ENCODE measurements around the gene CAMK1D.
"Not testable (repeated sequence)": the region's sequence is repeated elsewhere in the genome, so short reads cannot be mapped to it uniquely, and the experiment has no call there.

CAMK1D gene

DNA sequence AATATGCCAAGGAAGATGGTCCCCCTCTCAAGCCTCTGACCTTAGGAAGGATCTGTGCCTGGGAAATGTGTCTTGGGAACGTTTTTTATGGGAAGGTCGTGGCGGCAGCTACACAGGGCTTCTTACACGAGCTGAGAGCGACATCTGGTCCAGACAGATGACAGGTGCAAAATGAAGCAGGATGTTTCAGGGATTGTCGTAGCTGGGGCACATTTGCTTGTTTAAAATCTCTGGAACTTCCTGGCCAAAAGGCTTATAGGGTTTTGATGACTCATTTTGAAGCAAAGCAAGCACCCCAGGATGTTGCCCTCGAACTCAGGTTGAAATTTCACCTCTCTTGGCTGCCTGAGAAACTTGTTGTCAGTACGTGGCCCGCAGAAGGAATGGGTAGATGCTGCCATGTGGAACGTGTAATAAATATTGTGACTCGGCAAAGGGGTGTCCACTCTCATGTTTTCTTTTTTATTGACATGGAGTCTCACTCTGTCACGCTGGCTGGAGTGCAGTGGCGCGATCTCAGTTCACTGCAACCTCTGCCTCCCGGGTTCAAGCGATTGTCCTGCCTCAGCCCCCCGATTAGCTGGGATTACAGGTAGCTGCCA, 117.5 kb downstream of the CAMK1D start:
- DNase-seq: peak; percentile 51

- no peak for DNase-seq
Measured at GRCh38 chr10:12469345-12469744, 120.0 kb downstream of the CAMK1D start.

GRCh38 chr10:12470719-12471118, 121.4 kb downstream of the CAMK1D start:
- DNase-seq: no peak

GRCh38 chr10:12471135-12471534, 121.8 kb downstream of the CAMK1D start:
- no peak for DNase-seq

GRCh38 chr10:12473491-12473890, 124.1 kb downstream of the CAMK1D start:
- DNase-seq: no peak

DNA sequence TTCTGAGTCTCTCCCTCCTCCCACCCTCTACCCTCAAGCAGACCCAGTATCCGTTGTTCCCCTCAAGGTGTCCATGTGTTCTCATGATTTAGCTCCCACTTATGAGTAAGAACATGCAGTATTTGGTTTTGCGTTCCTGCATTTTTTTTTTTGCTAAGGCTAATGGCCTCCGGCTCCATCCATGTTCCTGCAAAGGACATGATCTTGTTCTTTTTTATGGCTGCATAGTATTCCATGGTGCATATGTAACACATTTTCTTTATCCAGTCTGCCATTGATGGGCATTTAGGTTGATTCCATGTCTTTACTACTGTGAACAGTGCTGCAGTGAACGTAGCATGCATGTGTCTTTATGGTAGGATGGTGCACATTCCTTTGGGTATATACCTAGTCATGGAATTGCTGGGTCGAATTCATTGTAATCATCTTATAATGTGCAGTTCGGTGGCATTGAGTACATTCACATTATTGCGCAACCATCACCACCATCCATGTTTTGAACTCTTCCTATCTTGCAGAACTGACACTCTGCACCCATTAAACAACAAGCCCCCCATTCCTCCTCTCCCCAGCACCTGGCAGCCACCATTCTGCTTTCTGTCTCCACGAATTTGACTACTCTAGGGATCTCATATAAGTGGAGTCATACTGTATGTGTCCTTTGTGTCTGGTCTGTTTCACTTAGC, 125.5 kb downstream of the CAMK1D start:
- DNase-seq: no peak

DNA sequence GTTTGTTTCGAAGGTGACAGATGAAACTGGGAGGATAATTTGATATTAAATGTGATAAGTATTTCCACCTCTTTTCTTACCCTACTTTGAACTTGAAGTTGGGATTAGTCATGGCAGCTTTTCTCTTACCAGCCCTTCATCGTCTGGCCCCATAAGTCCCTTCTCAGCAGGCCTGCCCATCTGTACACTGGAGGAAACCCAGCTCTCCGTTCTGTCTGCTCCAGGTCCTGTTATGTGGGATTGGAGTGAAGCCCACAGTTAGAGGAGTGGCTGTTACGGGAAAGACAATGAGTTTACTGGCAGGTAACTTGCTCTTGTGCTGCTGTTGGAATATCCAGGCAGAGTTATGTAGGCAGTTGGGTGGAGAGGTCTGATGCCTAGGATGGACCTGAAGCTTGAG, 127.3 kb downstream of the CAMK1D start:
- DNase-seq: no peak

DNA sequence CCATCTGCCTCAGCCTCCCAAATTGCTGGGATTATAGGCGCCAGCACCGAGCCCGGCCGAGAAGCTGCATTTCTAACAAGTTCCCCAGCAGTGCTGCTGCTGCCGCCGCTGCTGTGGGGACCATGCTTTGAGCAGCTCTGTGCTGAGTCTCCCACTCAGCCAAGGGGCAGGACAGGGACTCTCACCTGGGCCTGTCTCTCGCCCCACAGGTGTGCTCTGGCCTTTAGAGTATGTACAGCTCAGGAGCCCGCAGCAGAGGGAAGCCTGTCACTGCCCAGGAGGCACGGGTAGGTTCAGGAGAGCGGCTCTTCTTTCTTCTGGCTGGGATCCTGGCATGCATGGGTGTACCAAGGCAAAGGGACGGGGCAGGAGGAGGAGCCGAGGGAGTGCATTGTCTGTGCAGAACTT, 130.1 kb downstream of the CAMK1D start:
- no peak for DNase-seq

DNA sequence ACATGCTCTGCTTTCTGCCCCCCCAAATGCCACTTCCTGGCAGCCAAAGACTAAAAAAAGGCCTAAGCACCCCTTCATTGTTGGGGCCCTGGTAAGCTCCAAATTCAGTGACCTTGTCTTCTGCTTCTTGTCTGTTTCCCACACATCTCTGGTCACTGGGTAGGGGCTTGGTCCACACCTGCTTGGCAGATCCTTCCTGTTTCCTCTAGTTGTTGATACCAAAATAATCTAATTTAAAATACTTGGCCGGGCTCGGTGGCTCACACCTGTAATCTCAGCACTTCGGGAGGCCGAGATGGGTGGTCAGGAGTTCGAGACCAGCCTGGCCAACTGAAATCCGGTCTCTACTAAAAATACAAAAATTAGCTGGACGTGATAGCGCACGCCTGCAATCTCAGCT, 130.6 kb downstream of the CAMK1D start:
- no peak for DNase-seq

GRCh38 chr10:12480440-12480839, 131.1 kb downstream of the CAMK1D start:
- DNase-seq: no peak

GRCh38 chr10:12481924-12482323, 132.6 kb downstream of the CAMK1D start:
- no peak for DNase-seq

DNA sequence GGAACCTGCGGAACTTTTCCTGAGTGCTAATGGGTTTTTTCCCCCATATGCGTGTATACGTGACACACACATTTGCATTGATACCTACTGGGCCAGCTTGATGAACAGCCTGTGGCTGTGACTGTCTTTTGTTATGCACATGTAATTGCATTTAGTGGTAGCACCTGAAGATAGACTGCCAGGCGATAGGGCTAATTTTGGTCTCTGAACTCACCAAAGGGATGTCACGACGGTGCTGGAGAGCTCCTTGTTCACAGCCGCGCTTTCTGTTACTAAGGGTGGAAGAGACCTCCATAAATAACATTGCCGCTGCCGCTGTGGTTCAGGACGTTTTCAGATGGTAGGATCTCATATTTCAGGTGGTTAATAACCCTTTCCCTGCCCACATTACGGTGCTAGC, 133.2 kb downstream of the CAMK1D start:
- no peak for DNase-seq

DNA sequence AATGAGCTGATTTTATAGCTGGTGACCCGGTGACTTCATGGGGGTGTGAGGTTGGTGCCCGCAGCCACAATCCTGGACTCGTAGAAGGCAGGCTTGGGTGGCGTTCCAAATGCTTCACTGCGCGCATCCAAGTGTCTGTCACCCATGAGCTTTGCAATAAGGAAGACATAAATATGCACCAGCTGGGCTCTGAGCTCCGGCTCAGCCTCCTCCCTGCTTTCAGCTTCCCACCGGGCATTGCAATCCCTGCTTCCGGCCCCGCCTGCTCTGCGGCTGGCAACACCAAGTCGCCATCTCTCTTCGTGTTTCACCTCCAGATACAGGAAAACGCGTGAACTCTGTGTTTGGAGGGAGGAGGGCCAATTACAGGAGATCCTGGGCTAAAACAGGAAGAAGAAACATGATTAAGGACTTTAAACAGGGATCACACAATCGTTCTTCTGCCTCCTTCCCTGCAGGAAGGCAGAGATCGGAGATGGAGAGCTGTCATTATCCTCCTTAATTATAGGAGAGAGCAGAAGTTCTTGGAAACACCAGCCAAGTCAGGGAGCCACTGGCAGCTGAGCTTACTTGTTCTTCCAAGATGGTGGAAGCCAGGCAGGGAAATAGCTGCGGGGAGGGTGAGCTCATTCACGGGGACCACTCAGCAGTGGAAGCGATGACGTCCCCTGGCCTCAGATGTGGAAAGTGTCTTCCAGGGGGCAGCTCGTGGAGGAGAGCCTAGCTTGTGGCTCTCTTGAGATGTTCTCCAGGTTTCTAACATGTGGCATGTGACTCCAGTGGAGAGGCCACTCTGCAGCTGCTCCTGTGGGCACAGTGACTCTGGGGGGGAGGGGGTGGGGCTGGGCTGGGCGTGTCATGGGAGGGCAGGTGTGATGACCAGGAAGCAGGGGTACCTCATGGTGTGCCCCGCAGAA, 134.9 kb downstream of the CAMK1D start:
- peak; percentile 45 for DNase-seq

- peak; percentile 42 for DNase-seq
Measured at GRCh38 chr10:12484941-12485805, 135.8 kb downstream of the CAMK1D start.

DNA sequence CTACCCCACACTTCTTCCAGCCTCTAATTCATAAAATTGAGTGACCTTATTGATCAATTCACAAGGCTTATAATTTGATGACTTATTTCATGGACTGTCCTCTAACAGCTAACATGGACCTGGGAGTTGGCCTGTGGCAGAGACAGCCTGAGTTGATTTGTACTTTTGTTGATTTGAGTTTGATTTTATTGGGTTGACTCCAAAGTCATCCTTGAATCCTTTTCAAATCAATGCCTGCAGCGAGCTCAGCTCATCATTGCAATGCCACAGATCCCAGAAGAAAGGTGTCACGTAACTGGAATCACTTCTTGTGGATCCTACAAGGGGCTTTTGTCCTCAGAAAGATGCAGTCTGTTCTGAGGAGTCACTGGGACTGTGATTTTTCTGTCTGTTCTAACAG, 138.0 kb downstream of the CAMK1D start:
- no peak for DNase-seq

DNA sequence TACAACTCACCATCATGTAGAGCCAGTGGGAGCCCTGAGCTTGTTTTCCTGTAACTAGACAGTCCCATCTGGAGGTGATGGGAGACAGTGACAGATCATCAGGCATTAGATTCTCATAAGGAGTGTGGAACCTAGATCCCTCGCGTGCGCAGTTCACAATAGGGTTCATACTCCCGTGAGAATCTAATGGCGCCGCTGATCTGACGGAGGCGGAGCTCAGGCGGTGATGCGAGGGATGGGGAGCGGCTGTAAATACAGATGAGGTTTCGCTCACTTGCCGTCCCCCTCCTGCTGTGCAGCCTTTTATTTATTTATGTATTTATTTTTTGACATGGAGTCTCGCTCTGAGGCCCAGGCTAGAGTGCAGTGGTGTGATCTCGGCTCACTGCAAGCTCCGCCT, 139.3 kb downstream of the CAMK1D start:
- DNase-seq: no peak

DNA sequence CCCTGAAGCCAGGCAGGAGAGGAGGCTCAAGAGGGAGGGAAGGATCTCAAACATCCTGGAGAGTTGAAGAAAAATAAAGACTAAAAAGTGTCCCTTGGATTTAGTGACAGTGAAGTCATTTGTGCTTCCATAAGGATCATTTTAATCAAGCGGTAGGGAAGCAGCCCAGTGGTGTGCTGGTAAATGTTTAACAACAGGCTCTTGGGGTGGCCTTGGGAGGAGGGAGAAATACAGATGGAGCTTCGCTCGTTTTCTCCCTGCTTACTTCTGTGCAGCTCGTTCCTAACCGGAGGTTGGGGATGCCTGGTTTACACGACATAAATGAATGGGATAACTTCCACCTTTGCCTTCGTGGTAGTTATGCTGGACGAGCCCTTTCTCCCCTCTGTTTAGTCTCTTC, 140.0 kb downstream of the CAMK1D start:
- DNase-seq: no peak

- DNase-seq: no peak
Measured at GRCh38 chr10:12489806-12490205, 140.5 kb downstream of the CAMK1D start.

- no peak for DNase-seq
Measured at GRCh38 chr10:12490963-12491362, 141.6 kb downstream of the CAMK1D start.

GRCh38 chr10:12491491-12491890, 142.1 kb downstream of the CAMK1D start:
- DNase-seq: no peak

DNA sequence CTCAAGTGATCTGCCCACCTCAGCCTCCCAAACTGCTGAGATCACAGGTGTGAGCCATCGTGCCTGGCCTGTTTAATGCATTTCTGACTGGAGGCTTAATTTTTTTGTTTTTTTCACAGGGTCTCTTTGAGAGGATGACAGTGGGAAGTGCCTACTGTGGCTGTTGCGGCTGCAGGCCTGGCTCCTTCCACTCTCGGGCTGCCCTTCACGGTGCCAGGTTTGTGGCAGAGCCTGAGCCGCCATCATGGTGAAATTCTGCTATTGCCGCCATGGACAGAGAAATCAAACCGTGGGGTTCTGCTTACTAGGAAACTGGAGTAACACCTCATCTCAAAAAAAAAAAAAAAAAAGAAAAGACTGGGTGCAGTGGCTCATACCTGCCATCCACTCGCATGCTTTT, 142.7 kb downstream of the CAMK1D start:
- DNase-seq: no peak

GRCh38 chr10:12497046-12497445, 147.7 kb downstream of the CAMK1D start:
- DNase-seq: not testable (repeated sequence)
